ENCODE data around the gene CCNI2.
A peak's percentile ranks its signal among the peaks of the same experiment; 100 is the strongest.

The CCNI2 gene

GRCh38 chr5:132765311-132766019, 18.2 kb downstream of the CCNI2 start:
- no peak for DNase-seq (ENCODE audit: low read depth in 2 of 2)

- DNase-seq (ENCODE audit: low read depth in 2 of 2), result no peak
These were observed 19.0 kb downstream of the CCNI2 start for GRCh38 chr5:132766020-132766805.

- DNase-seq (ENCODE audit: low read depth in 2 of 2), result no peak
These were observed 19.5 kb downstream of the CCNI2 start for GRCh38 chr5:132766806-132767055.

GRCh38 chr5:132767150-132767549, 19.9 kb downstream of the CCNI2 start:
- no peak for DNase-seq (ENCODE audit: low read depth in 2 of 2)

- no peak for DNase-seq (ENCODE audit: low read depth in 2 of 2)
These were observed 21.3 kb downstream of the CCNI2 start for GRCh38 chr5:132768485-132768868.

- DNase-seq (ENCODE audit: low read depth in 2 of 2), result no peak
These were observed 23.4 kb downstream of the CCNI2 start for GRCh38 chr5:132770476-132771159.

- DNase-seq (ENCODE audit: low read depth in 2 of 2), result no peak
These were observed 24.3 kb downstream of the CCNI2 start for GRCh38 chr5:132771503-132771998.

- no peak for DNase-seq (ENCODE audit: low read depth in 2 of 2)
These were observed 25.3 kb downstream of the CCNI2 start for GRCh38 chr5:132772291-132773070.

- DNase-seq (ENCODE audit: low read depth in 2 of 2), result no peak
These were observed 25.9 kb downstream of the CCNI2 start for GRCh38 chr5:132773114-132773513.

GRCh38 chr5:132773601-132774355, 26.6 kb downstream of the CCNI2 start:
- DNase-seq (ENCODE audit: low read depth in 2 of 2), result no peak

- no peak for DNase-seq (ENCODE audit: low read depth in 2 of 2)
These were observed 27.2 kb downstream of the CCNI2 start for GRCh38 chr5:132774406-132774805.

- DNase-seq (ENCODE audit: low read depth in 2 of 2), result no peak
These were observed 27.7 kb downstream of the CCNI2 start for GRCh38 chr5:132774896-132775295.

GRCh38 chr5:132775476-132775961, 28.3 kb downstream of the CCNI2 start:
- DNase-seq (ENCODE audit: low read depth in 2 of 2), result no peak

- DNase-seq (ENCODE audit: low read depth in 2 of 2), result no peak
These were observed 29.1 kb downstream of the CCNI2 start for GRCh38 chr5:132776131-132776937.

- no peak for DNase-seq (ENCODE audit: low read depth in 2 of 2)
These were observed 29.6 kb downstream of the CCNI2 start for GRCh38 chr5:132776938-132777208.

GRCh38 chr5:132777209-132778069, 30.2 kb downstream of the CCNI2 start, which contains the start of gene SEPTIN8:
Gene SEPTIN8 (minus strand): TSS chr5:132777239. CDS start chr5:132777137, 102 bp downstream.
- DNase-seq (ENCODE audit: low read depth in 2 of 2), result peak; percentile 7 to 34

GRCh38 chr5:132778129-132778528, 30.9 kb downstream of the CCNI2 start:
- DNase-seq (ENCODE audit: low read depth in 2 of 2), result no peak

GRCh38 chr5:132778856-132779255, 31.6 kb downstream of the CCNI2 start:
- no peak for DNase-seq (ENCODE audit: low read depth in 2 of 2)

GRCh38 chr5:132779961-132780360, 32.7 kb downstream of the CCNI2 start:
- no peak for DNase-seq (ENCODE audit: low read depth in 2 of 2)

All from stimulated activated CD4-positive, alpha-beta T cell treated with anti-CD3 and anti-CD28 coated beads, Interleukin-1b, Interleukin-23, amount 100 ng/mL, for 4 hours (primary cell).